CD4-positive, alpha-beta T cell (primary cell): Measurements from ENCODE around the gene GHR. TPM values are rescaled to one million over a fixed set of nuclear protein-coding genes. Genes with fewer than 3 reads are reported as not detected.

ENCODE experiments used
- ATAC-seq: fragments of 200-7000 bp; cut with Tn5 transposase; one replicate; pipeline ENCODE4 v1.10.0; 2022; ENCODE audit warnings: mild to moderate bottlenecking; ENCODE audit not compliant: poor library complexity
- CTCF ChIA-PET: fragments of 350-600 bp; sonication (Branson Sonifier 250); formaldehyde crosslinking; loops from one replicate; lab custom pipeline; 2021; ENCODE audit warnings: antibody characterized with exemption, inconsistent platforms; lab: Charles Lee
- POLR2A ChIA-PET: fragments of 350-600 bp; sonication (Branson Sonifier 250); formaldehyde crosslinking; loops from one replicate; lab custom pipeline; 2021; ENCODE audit warnings: antibody characterized with exemption, inconsistent platforms; lab: Charles Lee
- DNase-seq, 14 experiments: peaks; one replicate each; pipeline ENCODE4 v3.0.0-alpha.2; 2013 to 2020; ENCODE audit warnings: mixed read lengths in 2 of 14
- H3K27ac ChIP-seq, 2 donors: one replicate each; pipeline versions ENCODE4 v1.5.1 to v1.7.0; 2013; ENCODE audit warnings: low read length in 2 of 2, low read depth in 1 of 2, mild to moderate bottlenecking in 1 of 2
- H3K27me3 ChIP-seq, 2 experiments: 1 replicate in 1 of 2; 2 replicates in 1 of 2; pipeline versions ENCODE4 v1.6.1 to v1.7.0; 2013; ENCODE audit warnings: low read length in 2 of 2, control low read depth in 1 of 2, mild to moderate bottlenecking in 1 of 2, moderate library complexity in 1 of 2; ENCODE audit not compliant: insufficient read depth in 2 of 2, control insufficient read depth in 1 of 2
- H3K36me3 ChIP-seq: one replicate; pipeline ENCODE4 v1.6.1; 2013; ENCODE audit warnings: low read length, control low read depth; ENCODE audit not compliant: insufficient read depth
- H3K4me1 ChIP-seq: one replicate; pipeline ENCODE4 v1.6.1; 2013; ENCODE audit warnings: low read length, control low read depth; ENCODE audit not compliant: insufficient read depth
- H3K4me3 ChIP-seq: one replicate; pipeline ENCODE4 v1.5.1; 2013; ENCODE audit warnings: mild to moderate bottlenecking, low read length, moderate library complexity
- H3K9me3 ChIP-seq, 2 experiments: 1 replicate in 1 of 2; 2 replicates in 1 of 2; pipeline versions ENCODE4 v1.6.1 to v1.7.0; 2013; ENCODE audit warnings: low read length in 2 of 2, mild to moderate bottlenecking in 2 of 2, control low read depth in 1 of 2, moderate library complexity in 1 of 2; ENCODE audit not compliant: control insufficient read depth in 1 of 2, insufficient read depth in 1 of 2
- H3K27ac Mint-ChIP-seq: one replicate; pipeline ENCODE4 v1.8.0; 2020; ENCODE audit warnings: mixed read lengths
- H3K27me3 Mint-ChIP-seq: one replicate; pipeline ENCODE4 v1.8.0; 2021; ENCODE audit warnings: mixed read lengths
- H3K36me3 Mint-ChIP-seq: one replicate; pipeline ENCODE4 v1.8.0; 2021; ENCODE audit warnings: low read depth, mixed read lengths
- H3K4me1 Mint-ChIP-seq: one replicate; pipeline ENCODE4 v1.8.0; 2021; ENCODE audit warnings: low read depth, mixed read lengths
- H3K4me3 Mint-ChIP-seq: one replicate; pipeline ENCODE4 v1.8.0; 2020; ENCODE audit warnings: mild to moderate bottlenecking, mixed read lengths
- H3K9me3 Mint-ChIP-seq: one replicate; pipeline ENCODE4 v1.8.0; 2020; ENCODE audit warnings: mixed read lengths
- intact Hi-C, 2 experiments: fragments of 100-400 bp; cut with DNase I in 1 of 2; cut with micrococcal nuclease in 1 of 2; formaldehyde crosslinking; loops; one replicate each; pipeline versions ENCODE4 v1.15.1 to v1.9.0; 2023 to 2025; cut with DNase I, micrococcal nuclease
- total RNA-seq, 174 experiments: library from RNA in 2 of 174; stranded (reverse) in 2 of 174; gene quantifications; one replicate each; pipeline ENCODE4 v1.2.3 and lab custom pipeline; 2021 to 2026
- TF ChIP-seq, protein P1 (sequence below): fragments of 200-600 bp; IDR thresholded peaks from one replicate; pipeline ENCODE4 v1.8.0; 2022; ENCODE audit warnings: antibody characterized with exemption, mild to moderate bottlenecking

Gene GHR
- total RNA-seq, 2 experiments from 2014 or later = not detected

DNA sequence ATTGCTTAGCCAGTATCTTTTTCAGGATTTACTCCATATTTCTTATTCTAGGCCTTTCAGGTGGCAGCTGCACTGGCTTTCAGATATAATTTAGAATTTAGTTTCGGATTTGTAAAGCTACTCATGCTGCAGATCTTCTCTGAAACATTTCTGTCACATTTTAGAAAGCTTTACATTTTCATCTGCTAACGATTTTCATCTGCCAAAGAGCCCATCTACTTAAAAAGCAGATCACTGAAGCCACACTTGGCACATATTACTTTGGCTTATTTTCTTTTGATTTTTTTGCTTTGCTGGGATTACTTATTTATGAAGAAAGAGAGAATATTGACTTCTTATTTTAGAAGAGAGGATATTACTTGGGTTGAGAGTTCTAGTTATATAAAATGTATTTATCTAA is 98.2 kb downstream of the GHR start:
- Mint-ChIP-seq H3K27me3 (peaks cover 6% of the 10 kb centered on the region), H3K27ac (no peak overlapping the region), H3K4me1 (no peaks in the 10 kb centered on the region), H3K9me3 (no peaks in the 10 kb centered on the region), H3K4me3 (no peak overlapping the region), H3K36me3 (no peaks in the 10 kb centered on the region)
- H3K9me3 ChIP-seq = no peaks in the 10 kb centered on the region
- H3K4me3 ChIP-seq = no peak overlapping the region
- ATAC-seq = no peak
- TF ChIP-seq, protein P1, sequence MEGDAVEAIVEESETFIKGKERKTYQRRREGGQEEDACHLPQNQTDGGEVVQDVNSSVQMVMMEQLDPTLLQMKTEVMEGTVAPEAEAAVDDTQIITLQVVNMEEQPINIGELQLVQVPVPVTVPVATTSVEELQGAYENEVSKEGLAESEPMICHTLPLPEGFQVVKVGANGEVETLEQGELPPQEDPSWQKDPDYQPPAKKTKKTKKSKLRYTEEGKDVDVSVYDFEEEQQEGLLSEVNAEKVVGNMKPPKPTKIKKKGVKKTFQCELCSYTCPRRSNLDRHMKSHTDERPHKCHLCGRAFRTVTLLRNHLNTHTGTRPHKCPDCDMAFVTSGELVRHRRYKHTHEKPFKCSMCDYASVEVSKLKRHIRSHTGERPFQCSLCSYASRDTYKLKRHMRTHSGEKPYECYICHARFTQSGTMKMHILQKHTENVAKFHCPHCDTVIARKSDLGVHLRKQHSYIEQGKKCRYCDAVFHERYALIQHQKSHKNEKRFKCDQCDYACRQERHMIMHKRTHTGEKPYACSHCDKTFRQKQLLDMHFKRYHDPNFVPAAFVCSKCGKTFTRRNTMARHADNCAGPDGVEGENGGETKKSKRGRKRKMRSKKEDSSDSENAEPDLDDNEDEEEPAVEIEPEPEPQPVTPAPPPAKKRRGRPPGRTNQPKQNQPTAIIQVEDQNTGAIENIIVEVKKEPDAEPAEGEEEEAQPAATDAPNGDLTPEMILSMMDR = no peak
- intact Hi-C loops = no loop called here
- H3K36me3 ChIP-seq = no peaks in the 10 kb centered on the region
- no peak for DNase-seq
- H3K27ac ChIP-seq = no peak overlapping the region
- POLR2A ChIA-PET = no interaction called here
- no peaks in the 10 kb centered on the region for H3K4me1 ChIP-seq
- no peaks in the 10 kb centered on the region for H3K27me3 ChIP-seq
- CTCF ChIA-PET = no interaction called here

DNA sequence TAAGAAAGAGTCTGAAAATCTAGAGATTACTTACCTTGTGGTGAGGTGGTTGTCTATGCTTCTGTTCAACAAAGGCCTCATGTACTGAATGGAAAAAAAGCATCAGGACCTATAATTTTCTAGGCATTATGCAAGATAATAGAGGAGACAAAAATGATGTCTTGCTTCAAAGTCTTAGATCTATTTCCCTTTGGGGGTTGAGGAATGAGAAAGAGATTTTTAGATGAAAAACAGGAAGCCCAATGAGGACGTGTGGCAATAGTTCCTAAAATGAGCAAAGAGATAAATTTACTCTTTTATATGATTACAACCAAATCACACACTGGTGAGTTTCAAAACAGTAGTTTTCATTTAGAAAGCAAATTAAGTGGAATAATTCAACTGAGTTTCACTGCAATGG is 99.5 kb downstream of the GHR start:
- H3K4me1 Mint-ChIP-seq = no peaks in the 10 kb centered on the region
- no peak overlapping the region for H3K4me3 ChIP-seq
- peaks cover 6% of the 10 kb centered on the region for H3K27me3 Mint-ChIP-seq
- CTCF ChIA-PET = no interaction called here
- no peak overlapping the region for H3K4me3 Mint-ChIP-seq
- H3K36me3 Mint-ChIP-seq = no peaks in the 10 kb centered on the region
- intact Hi-C loops = no loop called here
- no peak overlapping the region for H3K27ac Mint-ChIP-seq
- DNase-seq (no peak), ATAC-seq (no peak)
- H3K9me3 Mint-ChIP-seq = peaks cover 4% of the 10 kb centered on the region
- H3K27me3 ChIP-seq = no peaks in the 10 kb centered on the region
- H3K4me1 ChIP-seq = no peaks in the 10 kb centered on the region
- H3K9me3 ChIP-seq = no peaks in the 10 kb centered on the region
- no peaks in the 10 kb centered on the region for H3K36me3 ChIP-seq
- no peak overlapping the region for H3K27ac ChIP-seq
- TF ChIP-seq, protein P1 = no peak
- POLR2A ChIA-PET = no interaction called here

DNA sequence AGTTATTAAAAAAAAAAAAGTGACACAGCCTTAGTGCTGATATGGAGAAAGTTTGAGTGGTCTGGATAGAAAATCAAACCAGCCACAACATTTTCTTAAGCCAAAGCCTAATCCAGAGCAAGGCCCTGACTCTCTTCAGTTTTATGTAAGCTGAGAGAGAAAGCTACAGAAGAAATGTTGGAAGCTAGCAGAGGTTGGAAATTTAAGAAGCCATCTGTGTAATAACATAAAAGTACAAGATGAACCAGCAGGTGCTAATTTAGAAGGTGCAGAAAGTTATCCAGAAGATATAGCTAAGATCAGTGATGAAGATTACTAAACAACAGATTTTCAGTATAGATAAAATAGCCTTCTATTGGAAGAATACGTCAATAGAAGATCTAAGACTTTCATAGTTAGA is 102.9 kb downstream of the GHR start:
- H3K27ac ChIP-seq = no peak overlapping the region
- no peak for DNase-seq
- ChIA-PET CTCF (no interaction called here), POLR2A (no interaction called here)
- no peak for ATAC-seq
- no peaks in the 10 kb centered on the region for H3K36me3 Mint-ChIP-seq
- H3K4me3 ChIP-seq = no peak overlapping the region
- TF ChIP-seq, protein P1 = no peak
- no peaks in the 10 kb centered on the region for H3K4me1 ChIP-seq
- H3K36me3 ChIP-seq = no peaks in the 10 kb centered on the region
- H3K9me3 ChIP-seq = no peaks in the 10 kb centered on the region
- H3K4me1 Mint-ChIP-seq = no peaks in the 10 kb centered on the region
- H3K27ac Mint-ChIP-seq = no peak overlapping the region
- H3K27me3 Mint-ChIP-seq = peaks cover 6% of the 10 kb centered on the region
- intact Hi-C loops = no loop called here
- H3K9me3 Mint-ChIP-seq = peaks cover 4% of the 10 kb centered on the region
- no peaks in the 10 kb centered on the region for H3K27me3 ChIP-seq
- H3K4me3 Mint-ChIP-seq = no peak overlapping the region
